H1 (cell line): ENCODE results near the gene TAF11L2. TPM values are rescaled to one million over a fixed set of nuclear protein-coding genes. Genes with fewer than 3 reads are reported as not detected.

ENCODE experiments used
- TEAD4 ChIP-seq: IDR thresholded peaks from 2 replicates; pipeline ENCODE4 v1.6.1; 2012; ENCODE audit warnings: low read depth, low read length, inconsistent platforms, mixed read lengths
- polyA plus RNA-seq, 7 experiments: library from polyadenylated mRNA; depleted of rRNA in 3 of 7; stranded (reverse) in 5 of 7; unstranded in 2 of 7; fragments of >200 nt in 5 of 7; fragments of 200-250 nt in 2 of 7; gene quantifications; 1 replicate in 5 of 7; 2 replicates in 1 of 7; 4 replicates in 1 of 7; pipeline versions ENCODE4 v1.2.1 to v1.2.3, GENCODE V29; 2011 to 2013; ENCODE audit warnings: missing spikeins in 2 of 7, mixed read lengths in 2 of 7
- total RNA-seq: library from RNA; stranded (reverse); fragmentation: NEBNext Ultra II Directional; extraction: Animal tissue kit (Norgen Biotek cat#: 25700); gene quantifications from 2 replicates; pipeline ENCODE4 v1.2.1, GENCODE V29; 2021
- TF ChIP-seq, protein P1 (sequence below): fragments of 300-600 bp; sonication (generic); IDR thresholded peaks from 2 replicates; pipeline ENCODE4 v1.7.1; 2012; ENCODE audit warnings: low read length, moderate library complexity, mild to moderate bottlenecking, inconsistent platforms; ENCODE audit not compliant: insufficient replicate concordance

TAF11L2 gene
- total and polyA plus RNA-seq, 2 of the 8 experiments (the other 6 are each of a cell fraction or from before 2014, with no cell fraction given) = not detected

GRCh38 chr5:17481378-17481777 lies 16.7 kb upstream of the TAF11L2 start (continued):
- TF ChIP-seq, protein P1, sequence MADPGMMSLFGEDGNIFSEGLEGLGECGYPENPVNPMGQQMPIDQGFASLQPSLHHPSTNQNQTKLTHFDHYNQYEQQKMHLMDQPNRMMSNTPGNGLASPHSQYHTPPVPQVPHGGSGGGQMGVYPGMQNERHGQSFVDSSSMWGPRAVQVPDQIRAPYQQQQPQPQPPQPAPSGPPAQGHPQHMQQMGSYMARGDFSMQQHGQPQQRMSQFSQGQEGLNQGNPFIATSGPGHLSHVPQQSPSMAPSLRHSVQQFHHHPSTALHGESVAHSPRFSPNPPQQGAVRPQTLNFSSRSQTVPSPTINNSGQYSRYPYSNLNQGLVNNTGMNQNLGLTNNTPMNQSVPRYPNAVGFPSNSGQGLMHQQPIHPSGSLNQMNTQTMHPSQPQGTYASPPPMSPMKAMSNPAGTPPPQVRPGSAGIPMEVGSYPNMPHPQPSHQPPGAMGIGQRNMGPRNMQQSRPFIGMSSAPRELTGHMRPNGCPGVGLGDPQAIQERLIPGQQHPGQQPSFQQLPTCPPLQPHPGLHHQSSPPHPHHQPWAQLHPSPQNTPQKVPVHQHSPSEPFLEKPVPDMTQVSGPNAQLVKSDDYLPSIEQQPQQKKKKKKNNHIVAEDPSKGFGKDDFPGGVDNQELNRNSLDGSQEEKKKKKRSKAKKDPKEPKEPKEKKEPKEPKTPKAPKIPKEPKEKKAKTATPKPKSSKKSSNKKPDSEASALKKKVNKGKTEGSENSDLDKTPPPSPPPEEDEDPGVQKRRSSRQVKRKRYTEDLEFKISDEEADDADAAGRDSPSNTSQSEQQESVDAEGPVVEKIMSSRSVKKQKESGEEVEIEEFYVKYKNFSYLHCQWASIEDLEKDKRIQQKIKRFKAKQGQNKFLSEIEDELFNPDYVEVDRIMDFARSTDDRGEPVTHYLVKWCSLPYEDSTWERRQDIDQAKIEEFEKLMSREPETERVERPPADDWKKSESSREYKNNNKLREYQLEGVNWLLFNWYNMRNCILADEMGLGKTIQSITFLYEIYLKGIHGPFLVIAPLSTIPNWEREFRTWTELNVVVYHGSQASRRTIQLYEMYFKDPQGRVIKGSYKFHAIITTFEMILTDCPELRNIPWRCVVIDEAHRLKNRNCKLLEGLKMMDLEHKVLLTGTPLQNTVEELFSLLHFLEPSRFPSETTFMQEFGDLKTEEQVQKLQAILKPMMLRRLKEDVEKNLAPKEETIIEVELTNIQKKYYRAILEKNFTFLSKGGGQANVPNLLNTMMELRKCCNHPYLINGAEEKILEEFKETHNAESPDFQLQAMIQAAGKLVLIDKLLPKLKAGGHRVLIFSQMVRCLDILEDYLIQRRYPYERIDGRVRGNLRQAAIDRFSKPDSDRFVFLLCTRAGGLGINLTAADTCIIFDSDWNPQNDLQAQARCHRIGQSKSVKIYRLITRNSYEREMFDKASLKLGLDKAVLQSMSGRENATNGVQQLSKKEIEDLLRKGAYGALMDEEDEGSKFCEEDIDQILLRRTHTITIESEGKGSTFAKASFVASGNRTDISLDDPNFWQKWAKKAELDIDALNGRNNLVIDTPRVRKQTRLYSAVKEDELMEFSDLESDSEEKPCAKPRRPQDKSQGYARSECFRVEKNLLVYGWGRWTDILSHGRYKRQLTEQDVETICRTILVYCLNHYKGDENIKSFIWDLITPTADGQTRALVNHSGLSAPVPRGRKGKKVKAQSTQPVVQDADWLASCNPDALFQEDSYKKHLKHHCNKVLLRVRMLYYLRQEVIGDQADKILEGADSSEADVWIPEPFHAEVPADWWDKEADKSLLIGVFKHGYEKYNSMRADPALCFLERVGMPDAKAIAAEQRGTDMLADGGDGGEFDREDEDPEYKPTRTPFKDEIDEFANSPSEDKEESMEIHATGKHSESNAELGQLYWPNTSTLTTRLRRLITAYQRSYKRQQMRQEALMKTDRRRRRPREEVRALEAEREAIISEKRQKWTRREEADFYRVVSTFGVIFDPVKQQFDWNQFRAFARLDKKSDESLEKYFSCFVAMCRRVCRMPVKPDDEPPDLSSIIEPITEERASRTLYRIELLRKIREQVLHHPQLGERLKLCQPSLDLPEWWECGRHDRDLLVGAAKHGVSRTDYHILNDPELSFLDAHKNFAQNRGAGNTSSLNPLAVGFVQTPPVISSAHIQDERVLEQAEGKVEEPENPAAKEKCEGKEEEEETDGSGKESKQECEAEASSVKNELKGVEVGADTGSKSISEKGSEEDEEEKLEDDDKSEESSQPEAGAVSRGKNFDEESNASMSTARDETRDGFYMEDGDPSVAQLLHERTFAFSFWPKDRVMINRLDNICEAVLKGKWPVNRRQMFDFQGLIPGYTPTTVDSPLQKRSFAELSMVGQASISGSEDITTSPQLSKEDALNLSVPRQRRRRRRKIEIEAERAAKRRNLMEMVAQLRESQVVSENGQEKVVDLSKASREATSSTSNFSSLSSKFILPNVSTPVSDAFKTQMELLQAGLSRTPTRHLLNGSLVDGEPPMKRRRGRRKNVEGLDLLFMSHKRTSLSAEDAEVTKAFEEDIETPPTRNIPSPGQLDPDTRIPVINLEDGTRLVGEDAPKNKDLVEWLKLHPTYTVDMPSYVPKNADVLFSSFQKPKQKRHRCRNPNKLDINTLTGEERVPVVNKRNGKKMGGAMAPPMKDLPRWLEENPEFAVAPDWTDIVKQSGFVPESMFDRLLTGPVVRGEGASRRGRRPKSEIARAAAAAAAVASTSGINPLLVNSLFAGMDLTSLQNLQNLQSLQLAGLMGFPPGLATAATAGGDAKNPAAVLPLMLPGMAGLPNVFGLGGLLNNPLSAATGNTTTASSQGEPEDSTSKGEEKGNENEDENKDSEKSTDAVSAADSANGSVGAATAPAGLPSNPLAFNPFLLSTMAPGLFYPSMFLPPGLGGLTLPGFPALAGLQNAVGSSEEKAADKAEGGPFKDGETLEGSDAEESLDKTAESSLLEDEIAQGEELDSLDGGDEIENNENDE = no peak
- TF ChIP-seq TEAD4 = no peak
